ENCODE data around the gene GALNT1.

DNA sequence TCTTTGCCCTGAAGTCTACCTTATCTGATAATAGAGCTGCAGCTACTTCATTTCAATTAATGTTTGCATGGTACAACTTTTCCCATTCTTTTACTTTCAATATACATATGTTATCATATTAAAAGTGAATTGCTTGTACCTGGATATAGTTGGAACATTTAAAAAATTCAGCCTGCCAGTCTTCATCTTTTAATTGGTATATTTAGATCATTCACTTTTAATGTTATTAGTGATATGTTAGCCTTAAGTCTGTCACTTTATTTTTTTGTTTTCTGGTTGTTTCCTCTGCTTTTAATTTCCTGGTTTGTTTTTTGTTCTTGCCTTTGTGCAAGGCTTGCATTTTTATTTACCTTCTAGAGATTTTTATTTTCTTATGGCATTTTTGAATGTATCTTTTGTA lies 158.2 kb downstream of the GALNT1 start:
- TF ChIP-seq, protein P1, sequence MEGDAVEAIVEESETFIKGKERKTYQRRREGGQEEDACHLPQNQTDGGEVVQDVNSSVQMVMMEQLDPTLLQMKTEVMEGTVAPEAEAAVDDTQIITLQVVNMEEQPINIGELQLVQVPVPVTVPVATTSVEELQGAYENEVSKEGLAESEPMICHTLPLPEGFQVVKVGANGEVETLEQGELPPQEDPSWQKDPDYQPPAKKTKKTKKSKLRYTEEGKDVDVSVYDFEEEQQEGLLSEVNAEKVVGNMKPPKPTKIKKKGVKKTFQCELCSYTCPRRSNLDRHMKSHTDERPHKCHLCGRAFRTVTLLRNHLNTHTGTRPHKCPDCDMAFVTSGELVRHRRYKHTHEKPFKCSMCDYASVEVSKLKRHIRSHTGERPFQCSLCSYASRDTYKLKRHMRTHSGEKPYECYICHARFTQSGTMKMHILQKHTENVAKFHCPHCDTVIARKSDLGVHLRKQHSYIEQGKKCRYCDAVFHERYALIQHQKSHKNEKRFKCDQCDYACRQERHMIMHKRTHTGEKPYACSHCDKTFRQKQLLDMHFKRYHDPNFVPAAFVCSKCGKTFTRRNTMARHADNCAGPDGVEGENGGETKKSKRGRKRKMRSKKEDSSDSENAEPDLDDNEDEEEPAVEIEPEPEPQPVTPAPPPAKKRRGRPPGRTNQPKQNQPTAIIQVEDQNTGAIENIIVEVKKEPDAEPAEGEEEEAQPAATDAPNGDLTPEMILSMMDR (IDR thresholded peaks at IDR 0.05; ENCODE audit: insufficient read depth, low read length, poor library complexity, severe bottlenecking), result no peak
- no peak for TF ChIP-seq EZH2phosphoT487 (conservative IDR thresholded peaks at IDR 0.05; ENCODE audit: low read length)

All from SU-DHL-6 (cell line).